CD4-positive, alpha-beta T cell treated with Interferon gamma for 1 hour (primary cell): Measurements from ENCODE around the gene REEP6.
"Not testable (repeated sequence)": the region's sequence is repeated elsewhere in the genome, so short reads cannot be mapped to it uniquely, and the experiment has no call there.

Experiments
- DNase-seq: peaks from one replicate; pipeline ENCODE4 v3.0.0-alpha.2; 2020

The REEP6 gene

GRCh38 chr19:1473085-1473851, 17.7 kb upstream of the REEP6 start:
- no peak for DNase-seq

- DNase-seq, result no peak
Measured at GRCh38 chr19:1474011-1474764, 16.8 kb upstream of the REEP6 start.

- no peak for DNase-seq
Measured at GRCh38 chr19:1474765-1475351, 16.1 kb upstream of the REEP6 start.

GRCh38 chr19:1475751-1476437, 15.1 kb upstream of the REEP6 start:
- DNase-seq, result no peak

GRCh38 chr19:1477056-1477455, 13.9 kb upstream of the REEP6 start:
- not testable (repeated sequence) for DNase-seq

GRCh38 chr19:1478934-1479707, 11.9 kb upstream of the REEP6 start, which contains the start of gene C19orf25:
C19orf25 (minus strand) TSS chr19:1479215; CDS start chr19:1478903, 312 bp downstream.
- peak; percentile 92 for DNase-seq

- DNase-seq, result no peak
Measured at GRCh38 chr19:1481224-1481892, 9.6 kb upstream of the REEP6 start.

GRCh38 chr19:1481893-1482360, 9.1 kb upstream of the REEP6 start:
- no peak for DNase-seq

GRCh38 chr19:1482361-1483130, 8.4 kb upstream of the REEP6 start:
- no peak for DNase-seq

GRCh38 chr19:1483131-1483978, 7.6 kb upstream of the REEP6 start:
- DNase-seq, result no peak

GRCh38 chr19:1483979-1484428, 7.0 kb upstream of the REEP6 start:
- no peak for DNase-seq

- no peak for DNase-seq
Measured at GRCh38 chr19:1486720-1487575, 4.0 kb upstream of the REEP6 start.

- DNase-seq, result no peak
Measured at GRCh38 chr19:1487576-1488281, 3.3 kb upstream of the REEP6 start.

GRCh38 chr19:1488282-1488601, 2.7 kb upstream of the REEP6 start:
- DNase-seq, result no peak

- DNase-seq, result no peak
Measured at GRCh38 chr19:1489463-1490310, 1.3 kb upstream of the REEP6 start.

GRCh38 chr19:1490311-1491113, 469 bp upstream of the REEP6 start, which contains the start of gene PCSK4:
PCSK4 (minus strand) TSS chr19:1490350; CDS start chr19:1490346, 4 bp downstream.
- DNase-seq, result peak; percentile 97
